ENCODE measurements around the gene TKFC.

Gene TKFC

GRCh38 chr11:61333550-61334433 is 764 bp downstream of the TKFC start:
- TF ChIP-seq CTCF (IDR thresholded peaks at IDR 0.05; ENCODE audit: insufficient read depth, low read length, poor library complexity, severe bottlenecking), result no peak
- peaks cover 17% of the 10 kb centered on the region for H3K36me3 ChIP-seq (ENCODE audit: control insufficient read depth, insufficient read depth, low read length)
- H3K27me3 ChIP-seq (replicated peaks; ENCODE audit: control insufficient read depth, insufficient read depth, low read length), result no peaks in the 10 kb centered on the region
- H3K4me3 ChIP-seq (replicated peaks; ENCODE audit: low read depth, low read length), result peak overlapping the region; percentile 99
- DNase-seq (ENCODE audit: extremely low read depth, insufficient read length), result no peak

- H3K4me3 ChIP-seq (replicated peaks; ENCODE audit: low read depth, low read length), result no peak overlapping the region
Observed at GRCh38 chr11:61334434-61335354, 1.7 kb downstream of the TKFC start.

GRCh38 chr11:61335355-61335710 is 2.3 kb downstream of the TKFC start:
- Histone ChIP-seq H3K4me3 (replicated peaks; ENCODE audit: low read depth, low read length) (no peak overlapping the region), H3K36me3 (ENCODE audit: control insufficient read depth, insufficient read depth, low read length) (peaks cover 14% of the 10 kb centered on the region), H3K27me3 (replicated peaks; ENCODE audit: control insufficient read depth, insufficient read depth, low read length) (no peaks in the 10 kb centered on the region)
- TF ChIP-seq CTCF (IDR thresholded peaks at IDR 0.05; ENCODE audit: insufficient read depth, low read length, poor library complexity, severe bottlenecking), result no peak
- DNase-seq (ENCODE audit: extremely low read depth, insufficient read length), result no peak

More at GRCh38 chr11:61334434-61335354, 1.7 kb downstream of the TKFC start:
- Histone ChIP-seq H3K36me3 (ENCODE audit: control insufficient read depth, insufficient read depth, low read length) (peaks cover 14% of the 10 kb centered on the region), H3K27me3 (replicated peaks; ENCODE audit: control insufficient read depth, insufficient read depth, low read length) (no peaks in the 10 kb centered on the region)
- no peak for TF ChIP-seq CTCF (IDR thresholded peaks at IDR 0.05; ENCODE audit: insufficient read depth, low read length, poor library complexity, severe bottlenecking)
- no peak for DNase-seq (ENCODE audit: extremely low read depth, insufficient read length)

GRCh38 chr11:61336171-61336935 is 3.3 kb downstream of the TKFC start:
- DNase-seq (ENCODE audit: extremely low read depth, insufficient read length), result peak; percentile 89
- TF ChIP-seq CTCF (IDR thresholded peaks at IDR 0.05; ENCODE audit: insufficient read depth, low read length, poor library complexity, severe bottlenecking), result peak; percentile 99
- no peak overlapping the region for H3K4me3 ChIP-seq (replicated peaks; ENCODE audit: low read depth, low read length)
- H3K27me3 ChIP-seq (replicated peaks; ENCODE audit: control insufficient read depth, insufficient read depth, low read length), result no peaks in the 10 kb centered on the region
- peaks cover 14% of the 10 kb centered on the region for H3K36me3 ChIP-seq (ENCODE audit: control insufficient read depth, insufficient read depth, low read length)

- TF ChIP-seq CTCF (IDR thresholded peaks at IDR 0.05; ENCODE audit: insufficient read depth, low read length, poor library complexity, severe bottlenecking), result no peak
Observed at GRCh38 chr11:61337706-61338470, 4.9 kb downstream of the TKFC start.

More at GRCh38 chr11:61337706-61338470, 4.9 kb downstream of the TKFC start:
- Histone ChIP-seq H3K27me3 (replicated peaks; ENCODE audit: control insufficient read depth, insufficient read depth, low read length) (no peaks in the 10 kb centered on the region), H3K4me3 (replicated peaks; ENCODE audit: low read depth, low read length) (no peak overlapping the region), H3K36me3 (ENCODE audit: control insufficient read depth, insufficient read depth, low read length) (peaks cover 18% of the 10 kb centered on the region)
- DNase-seq (ENCODE audit: extremely low read depth, insufficient read length), result no peak

All from GM06990 (cell line).